Caco-2 (cell line): ENCODE results near the gene MRPS15. TPM values are rescaled to one million over a fixed set of nuclear protein-coding genes. Genes with fewer than 3 reads are reported as not detected.

ENCODE experiments used
- BruUV-seq: library from RNA; stranded (reverse); fragments of 400-500 nt; replicated peaks from 2 replicates; lab custom pipeline; 2021; lab: Mats Ljungman, UMichigan
- CTCF ChIA-PET: fragments of 300-600 bp; sonication (Branson Sonifier 250); formaldehyde crosslinking; loops from one replicate; lab custom pipeline; 2022; ENCODE audit warnings: antibody characterized with exemption; lab: Charles Lee
- POLR2A ChIA-PET: fragments of 300-600 bp; sonication (Branson Sonifier 250); formaldehyde crosslinking; loops from one replicate; lab custom pipeline; 2022; ENCODE audit warnings: antibody characterized with exemption; lab: Charles Lee
- DNase-seq, 2 experiments: peaks; one replicate each; pipeline versions ENCODE4 v3.0.0 to v3.0.0-alpha.2; 2020 to 2022
- H3K27me3 ChIP-seq: replicated peaks from 2 replicates; pipeline ENCODE4 v1.6.0; 2011; ENCODE audit warnings: low read length; ENCODE audit not compliant: control insufficient read depth, insufficient read depth
- H3K36me3 ChIP-seq: 2 replicates; pipeline ENCODE4 v1.5.1; 2011; ENCODE audit warnings: low read length; ENCODE audit not compliant: control insufficient read depth, insufficient read depth
- H3K4me1 ChIP-seq: fragments of 250-450 bp; sonication (Bioruptor Pico); 2 replicates; pipeline ENCODE4 v1.5.1; 2020; ENCODE audit warnings: mild to moderate bottlenecking
- H3K4me3 ChIP-seq: 2 replicates; pipeline ENCODE4 v1.5.1; 2011; ENCODE audit warnings: low read depth, mild to moderate bottlenecking, control low read depth, low read length
- H3K9me3 ChIP-seq: fragments of 250-450 bp; sonication (Bioruptor Pico); 2 replicates; pipeline ENCODE4 v1.5.1; 2020; ENCODE audit warnings: mild to moderate bottlenecking, moderate library complexity
- H3K27ac Mint-ChIP-seq: one replicate; pipeline ENCODE4 v1.8.0; 2022; ENCODE audit warnings: mixed read lengths; ENCODE audit not compliant: unreplicated experiment
- H3K27me3 Mint-ChIP-seq: one replicate; pipeline ENCODE4 v1.8.0; 2022; ENCODE audit warnings: mixed read lengths; ENCODE audit not compliant: insufficient read depth, unreplicated experiment
- H3K36me3 Mint-ChIP-seq: one replicate; pipeline ENCODE4 v1.8.0; 2022; ENCODE audit warnings: mild to moderate bottlenecking, mixed read lengths; ENCODE audit not compliant: insufficient read depth, unreplicated experiment
- H3K4me1 Mint-ChIP-seq: one replicate; pipeline ENCODE4 v1.8.0; 2022; ENCODE audit warnings: low read depth, mixed read lengths; ENCODE audit not compliant: unreplicated experiment
- H3K4me3 Mint-ChIP-seq: one replicate; pipeline ENCODE4 v1.8.0; 2022; ENCODE audit warnings: mild to moderate bottlenecking, moderate library complexity, mixed read lengths; ENCODE audit not compliant: unreplicated experiment
- H3K9me3 Mint-ChIP-seq: one replicate; pipeline ENCODE4 v1.8.0; 2022; ENCODE audit warnings: mixed read lengths; ENCODE audit not compliant: unreplicated experiment
- CTCF ChIP-seq, 2 experiments: fragments of 200-600 bp in 1 of 2; IDR thresholded peaks; 1 replicate in 1 of 2; 2 replicates in 1 of 2; pipeline versions ENCODE4 v1.5.1 to v1.8.0; 2011 to 2022; ENCODE audit warnings: antibody characterized with exemption in 1 of 2, control low read depth in 1 of 2, inconsistent platforms in 1 of 2, low read depth in 1 of 2, low read length in 1 of 2, mild to moderate bottlenecking in 1 of 2, moderate library complexity in 1 of 2; ENCODE audit not compliant: insufficient read depth in 1 of 2, severe bottlenecking in 1 of 2, unreplicated experiment in 1 of 2
- intact Hi-C: fragments of 100-400 bp; cut with micrococcal nuclease; formaldehyde crosslinking; loops from one replicate; pipeline ENCODE4 v1.10.0; 2022; ENCODE audit not compliant: unreplicated experiment
- total RNA-seq: library from RNA; stranded (reverse); gene quantifications from 2 replicates; pipeline ENCODE4 v1.2.3, GENCODE V29; 2022

MRPS15 gene
- total RNA-seq, 1 experiment from 2014 or later, result 70.2 TPM

GRCh38 chr1:36471830-36472641 is 7.9 kb upstream of the MRPS15 start:
- no peaks in the 10 kb centered on the region for H3K9me3 Mint-ChIP-seq
- CTCF ChIA-PET, result no interaction called here
- POLR2A ChIA-PET, result no interaction called here
- BruUV-seq, result no TSS peak
- Histone ChIP-seq H3K27me3 (no peaks in the 10 kb centered on the region), H3K36me3 (no peaks in the 10 kb centered on the region), H3K4me1 (no peaks in the 10 kb centered on the region), H3K9me3 (no peaks in the 10 kb centered on the region), H3K4me3 (no peak overlapping the region)
- TF ChIP-seq CTCF (IDR thresholded peaks at IDR 0.05; ENCODE audit: insufficient read depth in 1 of 2, low read depth in 1 of 2, low read length in 1 of 2, severe bottlenecking in 1 of 2, unreplicated experiment in 1 of 2), result no peak
- H3K4me1 Mint-ChIP-seq, result no peaks in the 10 kb centered on the region
- H3K4me3 Mint-ChIP-seq, result no peak overlapping the region
- H3K36me3 Mint-ChIP-seq, result no peaks in the 10 kb centered on the region
- intact Hi-C loops, result no loop called here
- no peak overlapping the region for H3K27ac Mint-ChIP-seq
- DNase-seq, result no peak
- no peaks in the 10 kb centered on the region for H3K27me3 Mint-ChIP-seq

GRCh38 chr1:36469163-36469562 is 5.0 kb upstream of the MRPS15 start:
- H3K4me1 Mint-ChIP-seq, result peaks cover 12% of the 10 kb centered on the region
- no peaks in the 10 kb centered on the region for H3K27me3 Mint-ChIP-seq
- no TSS peak for BruUV-seq
- no peak for TF ChIP-seq CTCF (IDR thresholded peaks at IDR 0.05; ENCODE audit: insufficient read depth in 1 of 2, low read depth in 1 of 2, low read length in 1 of 2, severe bottlenecking in 1 of 2, unreplicated experiment in 1 of 2)
- intact Hi-C loops, result no loop called here
- DNase-seq, result no peak
- H3K4me3 ChIP-seq, result no peak overlapping the region
- peaks cover under 1% of the 10 kb centered on the region for H3K36me3 Mint-ChIP-seq
- ChIA-PET POLR2A (no interaction called here), CTCF (no interaction called here)
- no peaks in the 10 kb centered on the region for H3K27me3 ChIP-seq
- peaks cover 13% of the 10 kb centered on the region for H3K4me1 ChIP-seq
- no peaks in the 10 kb centered on the region for H3K9me3 ChIP-seq
- no peak overlapping the region for H3K27ac Mint-ChIP-seq
- H3K4me3 Mint-ChIP-seq, result no peak overlapping the region
- H3K9me3 Mint-ChIP-seq, result no peaks in the 10 kb centered on the region
- no peaks in the 10 kb centered on the region for H3K36me3 ChIP-seq

GRCh38 chr1:36467700-36468455 is 3.7 kb upstream of the MRPS15 start:
- POLR2A ChIA-PET, result no interaction called here
- Histone ChIP-seq H3K9me3 (no peaks in the 10 kb centered on the region), H3K4me3 (no peak overlapping the region), H3K27me3 (no peaks in the 10 kb centered on the region), H3K36me3 (no peaks in the 10 kb centered on the region), H3K4me1 (peaks cover 13% of the 10 kb centered on the region)
- H3K4me3 Mint-ChIP-seq, result no peak overlapping the region
- H3K27ac Mint-ChIP-seq, result no peak overlapping the region
- peaks cover 12% of the 10 kb centered on the region for H3K4me1 Mint-ChIP-seq
- H3K27me3 Mint-ChIP-seq, result no peaks in the 10 kb centered on the region
- no peak for TF ChIP-seq CTCF (IDR thresholded peaks at IDR 0.05; ENCODE audit: insufficient read depth in 1 of 2, low read depth in 1 of 2, low read length in 1 of 2, severe bottlenecking in 1 of 2, unreplicated experiment in 1 of 2)
- no peaks in the 10 kb centered on the region for H3K9me3 Mint-ChIP-seq
- no peak for DNase-seq
- BruUV-seq, result no TSS peak
- intact Hi-C loops, result no loop called here
- CTCF ChIA-PET, result no interaction called here
- peaks cover 7% of the 10 kb centered on the region for H3K36me3 Mint-ChIP-seq
